ENCODE data around the gene SOX14.

GRCh38 chr3:137759505-137759904 lies 4.6 kb upstream of the SOX14 start:
- no peak for TF ChIP-seq CTCF (IDR thresholded peaks at IDR 0.05)
- no peak for TF ChIP-seq RAD21 (IDR thresholded peaks at IDR 0.05; ENCODE audit: low read length)
- no peak for TF ChIP-seq TAF1 (IDR thresholded peaks at IDR 0.05; ENCODE audit: borderline replicate concordance, low read depth, low read length)
- TF ChIP-seq NFIC (IDR thresholded peaks at IDR 0.05; ENCODE audit: borderline replicate concordance), result no peak
- no peak for TF ChIP-seq GATA2 (CRISPR knock-in tag; IDR thresholded peaks at IDR 0.05)
- no peak for TF ChIP-seq FOXJ3 (CRISPR knock-in tag; IDR thresholded peaks at IDR 0.05)
- TF ChIP-seq EZH2phosphoT487 (IDR thresholded peaks at IDR 0.05; ENCODE audit: borderline replicate concordance, low read depth), result no peak
- no peak for TF ChIP-seq GABPA (IDR thresholded peaks at IDR 0.05; ENCODE audit: low read depth)
- TF ChIP-seq POLR2AphosphoS5 (IDR thresholded peaks at IDR 0.05; ENCODE audit: low read depth, low read length), result no peak
- TF ChIP-seq EP300 (IDR thresholded peaks at IDR 0.05; ENCODE audit: borderline replicate concordance in 1 of 2, low read depth in 1 of 2, low read length in 1 of 2), result no peak

Data from SK-N-SH (cell line).